HG03575 (cell line): Measurements from ENCODE around the gene HPDL.
"Not testable (repeated sequence)": the region's sequence is repeated elsewhere in the genome, so short reads cannot be mapped to it uniquely, and the experiment has no call there.

Source experiments
- ATAC-seq: cut with Tn5 transposase; IDR thresholded peaks from one replicate; pipeline ENCODE4 v1.9.1; 2021; ENCODE audit not compliant: unreplicated experiment, insufficient number of reproducible peaks, low FRiP score; ENCODE audit errors: extremely low read depth

HPDL gene

DNA sequence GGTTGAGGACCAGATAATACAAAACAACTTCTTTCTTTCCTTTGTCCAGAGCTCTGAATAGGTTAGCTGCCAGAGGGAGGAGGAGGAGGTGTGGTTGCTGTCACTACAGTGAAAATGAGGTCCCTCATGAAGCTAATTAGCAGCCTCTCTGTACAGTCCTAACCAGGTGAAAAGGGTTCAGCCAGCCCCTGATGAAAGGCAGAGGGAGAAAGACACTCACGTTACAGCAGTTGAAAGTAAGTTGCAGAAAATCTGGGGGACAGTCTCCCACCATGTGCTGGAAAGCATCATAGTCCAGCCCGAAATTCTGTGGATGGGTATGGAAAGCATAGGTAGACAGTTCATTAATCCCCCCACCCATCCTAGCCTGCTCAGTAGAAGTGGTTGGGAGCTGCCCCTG lies 19.8 kb downstream of the HPDL start:
- no peak for ATAC-seq

DNA sequence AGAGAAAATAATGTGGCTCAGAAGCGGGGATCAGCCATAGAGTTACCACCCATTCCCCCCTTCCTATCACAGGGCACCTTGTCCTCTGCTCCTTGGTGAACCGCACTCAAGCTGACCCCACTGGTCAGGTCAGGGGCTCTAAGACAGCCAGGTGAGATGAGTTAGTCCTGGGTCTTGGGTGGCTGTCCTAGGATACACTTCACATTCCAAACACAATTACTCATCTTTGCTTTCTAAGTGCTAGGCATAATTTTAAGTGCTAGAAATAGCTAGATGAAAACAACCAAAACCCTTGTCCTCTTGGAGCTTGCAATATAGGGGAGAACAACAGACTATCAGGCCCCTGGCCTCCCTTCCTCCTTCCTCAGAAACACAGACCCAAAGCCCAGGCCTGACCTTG lies 21.3 kb downstream of the HPDL start:
- no peak for ATAC-seq

DNA sequence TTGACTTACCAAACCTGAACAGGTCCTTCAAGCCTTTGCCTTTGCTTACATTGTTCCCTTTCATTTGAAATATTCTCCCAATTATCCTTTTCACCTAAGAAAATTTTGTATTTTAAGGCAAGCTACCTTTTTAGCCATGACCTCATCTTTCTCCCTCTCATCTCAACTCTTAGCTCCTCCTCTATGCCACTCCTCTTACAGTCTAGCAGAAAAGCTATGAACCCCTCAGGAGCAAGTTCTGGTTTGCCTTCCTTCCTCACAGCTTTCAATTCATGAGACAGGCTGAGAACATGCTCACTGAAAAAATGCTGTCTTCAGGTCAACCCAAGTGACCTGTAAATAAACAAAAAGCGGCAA lies 21.9 kb downstream of the HPDL start:
- no peak for ATAC-seq

DNA sequence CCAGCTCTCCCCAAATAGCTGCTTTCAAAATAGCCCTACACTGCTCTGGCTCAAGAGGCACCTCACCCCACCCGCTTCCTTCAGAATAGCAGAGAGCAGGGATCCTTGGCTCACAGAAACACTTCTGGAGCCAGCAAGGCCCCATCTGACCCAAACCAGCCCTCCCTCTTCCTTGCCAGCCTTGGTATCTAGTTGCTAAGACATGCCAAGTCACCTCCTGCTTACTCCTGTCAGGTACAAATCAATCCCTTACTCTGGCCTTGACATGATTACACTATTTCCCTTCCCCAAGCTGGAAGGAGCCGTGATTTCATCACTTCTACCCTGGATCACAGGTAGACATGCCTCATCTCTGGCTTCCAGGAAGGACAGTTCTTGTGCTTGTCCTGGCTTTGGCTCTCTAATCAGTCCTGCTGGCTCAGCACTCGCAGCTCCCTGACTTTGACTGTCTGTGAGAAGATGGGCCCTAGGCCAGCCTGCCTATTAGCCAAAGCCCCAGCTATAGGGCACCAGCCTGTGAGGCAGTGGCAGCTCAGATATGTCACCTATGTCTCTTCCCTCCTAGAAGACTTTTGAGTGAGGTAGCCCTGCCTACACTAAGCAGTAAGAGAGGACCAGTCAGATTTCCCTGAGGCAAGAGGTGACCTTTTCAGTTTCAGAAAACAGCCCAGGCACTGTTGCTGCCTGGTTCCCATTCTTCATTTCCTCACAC lies 22.4 kb downstream of the HPDL start:
- ATAC-seq, result no peak

DNA sequence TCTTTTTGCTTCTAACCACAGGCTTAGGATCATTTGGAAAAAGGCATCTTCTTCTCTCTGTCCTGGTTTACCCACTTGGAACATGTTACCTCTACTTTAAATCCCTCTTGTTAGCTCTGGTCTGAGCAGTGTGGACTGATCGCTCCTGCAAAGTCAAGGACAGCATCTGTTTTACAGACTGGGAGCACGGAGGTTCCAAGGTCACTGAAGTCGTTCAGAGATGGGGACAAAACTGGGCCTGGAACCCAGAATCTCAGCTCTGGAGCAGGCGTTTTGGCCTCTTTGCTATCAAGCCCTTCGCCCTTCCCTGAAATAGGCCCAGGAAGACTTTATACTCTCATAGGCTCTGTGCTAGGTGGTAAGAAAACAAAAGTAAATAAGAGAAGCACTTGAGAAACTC lies 24.8 kb downstream of the HPDL start:
- no peak for ATAC-seq

DNA sequence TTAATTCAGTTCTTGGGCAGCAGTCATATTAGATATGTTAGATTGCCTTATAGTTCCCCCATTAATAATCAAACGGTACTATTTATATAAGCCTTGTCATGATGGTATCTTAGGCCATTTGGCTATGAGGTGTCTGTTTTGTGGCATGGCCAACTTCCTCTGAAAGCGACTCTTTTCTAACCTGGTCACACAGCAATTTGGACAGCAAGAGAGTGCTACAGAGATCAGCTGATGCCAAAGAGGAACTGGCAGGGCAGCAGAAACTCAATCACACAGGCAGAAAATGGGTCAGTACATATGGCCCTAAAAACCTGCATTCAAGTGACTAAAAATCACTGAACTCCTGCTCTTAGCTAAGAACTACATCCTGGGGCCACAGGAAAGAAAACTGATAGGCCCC lies 27.0 kb downstream of the HPDL start:
- no peak for ATAC-seq

DNA sequence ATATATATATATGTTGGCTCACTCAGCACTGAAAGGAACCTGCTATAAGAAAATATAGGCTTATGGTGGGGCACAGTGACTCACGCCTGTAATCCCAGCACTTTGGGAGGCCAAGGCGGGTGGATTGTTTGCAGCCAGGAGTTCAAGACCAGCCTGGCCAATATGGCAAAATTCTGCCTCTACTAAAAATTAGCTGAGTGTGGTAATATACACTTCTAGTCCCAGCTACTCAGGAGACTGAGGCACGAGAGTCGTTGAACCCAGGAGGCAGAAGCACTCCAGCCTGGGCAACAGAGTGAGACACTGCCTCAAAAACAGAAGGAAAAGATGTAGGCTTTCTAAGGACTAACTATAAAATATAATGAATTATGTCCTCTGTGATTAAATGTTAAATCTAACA lies 28.1 kb downstream of the HPDL start:
- ATAC-seq, result no peak

DNA sequence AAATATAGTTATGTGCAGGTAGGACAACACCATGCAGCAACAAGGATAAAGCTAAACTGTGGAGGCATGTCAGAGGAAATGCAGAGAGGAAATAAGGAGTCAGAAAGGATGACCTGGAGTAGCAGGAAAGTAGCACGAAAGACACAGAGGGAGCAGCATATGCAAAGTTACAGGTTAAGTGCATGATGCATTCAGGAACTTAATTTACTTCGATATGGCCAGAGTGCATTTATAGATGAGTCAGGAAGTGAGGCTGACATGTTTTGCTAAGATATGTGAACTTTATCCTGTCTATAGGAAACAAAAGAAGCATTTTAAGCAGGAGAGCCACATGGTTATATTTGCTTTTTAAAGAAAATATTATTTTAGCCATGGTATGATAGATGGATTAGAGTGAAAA lies 29.0 kb downstream of the HPDL start:
- no peak for ATAC-seq

DNA sequence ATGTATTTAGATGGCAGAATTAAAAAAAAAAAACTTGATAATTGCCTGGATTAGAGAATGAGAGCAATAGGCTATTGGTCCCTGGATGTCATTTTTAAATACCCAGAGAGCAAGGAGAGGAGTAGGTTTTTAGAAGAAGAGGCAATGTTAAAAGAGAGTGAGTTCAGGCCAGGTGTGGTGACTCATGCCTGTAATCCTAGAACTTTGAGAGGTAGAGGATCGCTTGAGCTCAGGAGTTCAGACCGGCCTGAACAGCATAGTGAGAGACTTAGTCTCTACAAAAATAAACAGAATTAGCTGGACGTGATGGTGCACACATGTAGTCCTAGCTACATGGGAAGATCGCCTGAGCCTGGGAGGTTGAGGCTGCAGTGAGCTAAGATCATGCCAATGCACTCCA lies 29.5 kb downstream of the HPDL start:
- no peak for ATAC-seq

DNA sequence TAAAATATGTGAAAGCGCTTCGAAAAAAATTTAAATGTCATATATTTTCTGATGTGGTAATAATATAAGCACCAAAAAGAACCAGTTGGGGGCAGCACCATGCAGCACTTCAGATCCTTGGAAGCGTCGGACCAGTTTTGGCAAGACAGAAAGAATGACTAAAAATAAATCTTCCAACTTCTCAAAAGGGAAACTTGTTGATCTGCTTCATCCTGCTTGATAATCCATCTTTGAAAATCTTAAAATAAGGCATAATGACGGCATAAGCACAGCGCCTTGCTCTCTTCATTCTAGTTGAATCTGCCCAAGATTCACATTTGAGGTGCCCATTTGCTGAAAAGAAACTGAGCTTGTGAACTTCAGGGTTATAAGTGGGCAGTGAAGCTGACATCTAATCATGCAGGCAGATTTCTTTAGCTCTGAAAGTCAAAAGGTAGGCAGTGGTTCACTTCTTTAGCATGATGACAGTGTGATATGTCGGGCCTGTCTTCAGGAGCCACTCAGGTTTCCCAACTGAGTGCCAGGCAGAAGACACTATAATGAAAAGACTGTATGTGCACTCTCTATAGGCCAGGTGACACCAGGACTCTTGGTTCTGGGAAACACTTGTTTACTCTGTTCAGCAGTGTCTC lies 33.3 kb downstream of the HPDL start:
- no peak for ATAC-seq

DNA sequence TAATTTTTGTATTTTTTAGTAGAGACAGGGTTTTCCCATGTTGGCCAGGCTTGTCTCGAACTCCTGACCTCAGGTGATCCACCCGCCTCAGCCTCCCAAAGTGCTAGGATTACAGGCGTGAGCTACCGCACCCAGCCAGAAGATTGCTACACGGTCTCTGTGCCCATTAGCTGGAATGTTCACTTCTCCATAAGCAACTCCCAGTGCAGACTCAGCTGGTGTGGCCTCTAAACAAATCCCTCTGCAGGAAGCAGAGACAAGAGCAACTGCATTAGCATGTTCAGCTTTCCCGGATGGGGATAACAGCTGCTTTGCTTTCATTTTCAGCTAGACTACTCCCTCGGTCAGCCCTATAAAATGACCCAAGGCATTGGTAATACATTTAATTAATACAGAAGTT lies 34.3 kb downstream of the HPDL start:
- ATAC-seq, result not testable (repeated sequence)

DNA sequence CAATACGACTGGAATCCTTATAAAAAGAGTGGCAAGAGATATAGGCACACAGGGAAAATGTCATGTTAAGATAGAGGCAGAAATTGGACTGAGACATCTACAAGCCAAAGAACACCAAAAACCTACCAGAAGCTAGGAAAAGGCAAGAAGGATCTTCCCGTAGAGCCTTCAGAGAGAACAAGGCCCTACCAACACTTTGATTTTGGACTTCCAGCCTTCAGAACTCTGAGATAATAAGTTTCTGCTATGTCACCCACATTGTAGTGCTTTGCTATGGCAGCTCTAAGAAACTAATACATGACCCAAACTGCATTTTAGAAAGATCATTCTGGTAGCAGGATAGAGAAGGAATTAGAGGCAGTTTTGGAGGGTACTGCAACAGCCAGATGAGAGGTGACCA lies 37.6 kb downstream of the HPDL start:
- no peak for ATAC-seq

DNA sequence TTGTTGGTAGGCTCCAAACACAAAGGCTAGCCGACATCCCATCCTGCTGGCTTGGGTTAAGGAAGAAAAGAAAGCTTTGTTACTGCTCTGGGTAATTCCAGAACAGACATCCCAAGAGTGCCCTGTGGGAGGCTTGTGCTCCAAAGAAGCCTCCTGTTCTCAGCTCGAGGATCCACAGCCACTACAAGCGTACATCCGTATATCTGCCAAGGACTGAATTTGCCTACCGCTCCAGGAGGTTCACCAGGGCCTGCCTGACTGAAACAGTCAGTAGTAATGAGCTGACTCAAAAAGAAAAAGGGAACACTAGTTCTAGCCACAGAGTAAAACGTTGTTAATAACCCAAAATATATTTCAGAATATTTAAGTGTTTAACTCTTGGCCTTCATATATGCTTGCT lies 38.4 kb downstream of the HPDL start:
- ATAC-seq, result no peak

DNA sequence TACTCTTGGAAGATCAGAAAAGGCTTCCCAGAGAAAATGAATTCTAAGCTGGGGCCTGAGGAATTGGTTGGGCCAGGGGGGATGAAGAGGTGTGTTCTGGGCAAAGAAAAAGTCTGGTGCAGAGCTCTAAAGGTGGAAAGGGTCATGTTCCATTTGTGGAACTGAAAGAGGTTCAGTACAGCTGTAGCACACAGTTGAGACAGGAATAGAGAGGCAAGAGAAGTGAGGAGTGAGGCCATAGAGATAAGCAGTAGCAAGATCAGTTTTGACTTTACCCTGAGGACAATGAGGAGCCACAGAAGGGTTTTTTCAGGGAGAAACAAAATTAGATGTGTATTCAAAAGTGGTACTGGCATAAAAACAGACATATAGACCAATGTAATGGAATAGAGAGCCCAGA lies 43.9 kb downstream of the HPDL start:
- no peak for ATAC-seq

DNA sequence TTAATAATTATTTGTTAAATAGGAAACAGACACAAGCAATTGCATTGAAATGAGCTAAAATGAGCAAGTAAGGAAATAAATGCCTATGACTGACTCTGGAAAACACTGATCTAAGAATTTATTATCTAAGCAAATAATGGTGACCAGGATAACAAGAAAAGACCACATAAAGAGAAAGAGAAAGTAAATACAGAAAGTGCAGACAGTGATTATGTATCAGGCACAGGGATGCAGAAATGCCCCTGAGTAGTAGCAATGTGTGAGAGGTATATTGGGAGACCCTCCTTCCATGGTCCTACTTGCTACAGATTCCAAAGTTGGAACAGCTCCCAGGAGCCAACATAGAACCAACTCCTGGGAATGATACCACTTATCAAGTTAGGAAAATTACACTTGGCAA lies 46.9 kb downstream of the HPDL start:
- no peak for ATAC-seq

DNA sequence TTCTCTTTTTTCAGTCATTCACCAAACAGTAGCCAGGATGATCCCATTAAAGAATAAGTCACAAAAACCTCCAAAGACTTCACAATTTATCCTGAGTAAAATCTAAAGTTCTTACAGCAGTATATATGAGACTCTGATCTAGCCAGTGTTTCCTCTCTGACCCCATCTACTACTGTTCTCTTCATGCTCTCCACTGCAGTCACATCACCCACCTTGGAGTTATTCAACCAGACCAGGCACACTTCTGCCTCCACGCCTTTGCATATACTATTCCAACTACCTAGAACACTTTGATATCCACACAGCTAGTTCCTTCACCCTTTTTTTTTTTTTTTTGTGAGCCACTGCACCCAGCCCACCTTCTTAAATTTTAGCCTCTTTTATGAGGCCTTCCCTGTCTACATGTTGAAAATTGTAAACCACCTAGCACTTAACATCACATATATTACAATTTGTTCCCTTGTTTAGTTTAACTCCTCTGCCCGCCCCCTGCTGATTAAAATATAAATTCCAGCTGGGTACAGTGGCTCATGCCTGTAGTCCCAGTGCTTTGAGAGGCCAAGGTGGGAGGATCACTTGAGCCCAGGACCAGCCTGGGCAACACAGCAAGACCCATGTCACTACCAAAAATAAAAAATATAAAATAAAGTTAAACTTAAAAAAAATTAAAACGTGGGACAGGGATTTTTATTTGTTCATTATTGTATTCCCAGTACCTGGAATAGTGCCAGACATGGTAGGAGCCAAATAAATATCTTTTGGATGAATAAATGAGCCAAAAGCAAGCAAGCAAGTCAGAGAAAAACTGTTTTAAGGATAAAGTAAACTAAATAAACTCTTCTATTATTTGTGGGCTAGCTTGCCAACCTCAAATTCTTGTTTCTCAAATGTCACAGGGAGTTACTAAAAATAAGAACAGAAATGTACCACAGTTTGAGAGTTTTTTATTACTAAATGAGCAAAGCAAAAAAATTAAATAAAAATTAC lies 48.7 kb downstream of the HPDL start:
- no peak for ATAC-seq

DNA sequence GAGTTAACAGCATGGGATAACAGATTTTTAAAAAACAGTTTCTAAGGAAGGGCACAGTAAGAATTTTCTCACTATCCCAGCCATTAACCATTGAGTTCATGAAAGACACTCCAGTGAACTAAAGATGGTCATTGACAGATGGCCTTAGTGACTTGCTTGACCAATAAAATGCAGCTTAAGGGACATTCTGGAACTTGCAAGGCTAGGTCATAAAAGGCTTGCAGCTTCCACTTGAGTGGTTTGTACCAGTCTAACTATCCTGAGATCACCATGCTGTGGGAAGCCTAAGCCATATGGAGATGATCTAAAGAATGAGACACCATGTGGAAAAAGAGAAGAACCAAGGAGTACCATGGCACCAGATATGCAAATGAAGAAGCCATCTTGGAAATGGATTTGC lies 51.5 kb downstream of the HPDL start:
- no peak for ATAC-seq
